Neuronal stem cell (in vitro differentiated cells): ENCODE data around the gene KCTD16.

ENCODE experiments used
- DNase-seq: peaks from one replicate; pipeline ENCODE4 v3.0.0-alpha.2; 2013; ENCODE audit warnings: low spot score
- H2AFZ ChIP-seq: one replicate; pipeline ENCODE4 v1.6.1; 2013; ENCODE audit warnings: mild to moderate bottlenecking, low read length, inconsistent platforms
- H2AK5ac ChIP-seq: 2 replicates; pipeline ENCODE4 v1.6.1; 2013; ENCODE audit warnings: low read depth, mild to moderate bottlenecking, inconsistent platforms, low read length, moderate library complexity, mixed read lengths
- H2BK120ac ChIP-seq: 2 replicates; pipeline ENCODE4 v1.6.1; 2013; ENCODE audit warnings: low read depth, mild to moderate bottlenecking, inconsistent platforms, low read length, moderate library complexity, mixed read lengths
- H2BK12ac ChIP-seq: one replicate; pipeline ENCODE4 v1.6.1; 2013; ENCODE audit warnings: low read length, inconsistent platforms
- H2BK15ac ChIP-seq: 2 replicates; pipeline ENCODE4 v1.6.1; 2013; ENCODE audit warnings: mild to moderate bottlenecking, low read length, inconsistent platforms, mixed read lengths
- H2BK5ac ChIP-seq: one replicate; pipeline ENCODE4 v1.6.1; 2013; ENCODE audit warnings: inconsistent platforms, mild to moderate bottlenecking, low read length, moderate library complexity
- H3K14ac ChIP-seq: one replicate; pipeline ENCODE4 v1.6.1; 2013; ENCODE audit warnings: low read length, inconsistent platforms
- H3K18ac ChIP-seq: 2 replicates; pipeline ENCODE4 v1.6.1; 2013; ENCODE audit warnings: low read length, inconsistent platforms
- H3K23ac ChIP-seq: 2 replicates; pipeline ENCODE4 v1.6.1; 2013; ENCODE audit warnings: low read depth, mild to moderate bottlenecking, mixed read lengths, low read length, inconsistent platforms; ENCODE audit not compliant: poor library complexity
- H3K27ac ChIP-seq: replicated peaks from 3 replicates; pipeline ENCODE4 v1.5.1; 2013; ENCODE audit warnings: low read length, inconsistent platforms
- H3K27me3 ChIP-seq, 3 experiments: 2 replicates each; pipeline ENCODE4 v1.6.1; 2013; ENCODE audit warnings: low read length in 3 of 3, mild to moderate bottlenecking in 2 of 3, inconsistent platforms in 1 of 3, low read depth in 1 of 3, mixed read lengths in 1 of 3, moderate library complexity in 1 of 3; ENCODE audit not compliant: control insufficient read depth in 3 of 3, insufficient read depth in 3 of 3
- H3K36me3 ChIP-seq, 2 donors: replicated peaks in 1 of 2; 2 replicates each; pipeline ENCODE4 v1.6.1; 2013; ENCODE audit warnings: low read length in 2 of 2; ENCODE audit not compliant: control insufficient read depth in 2 of 2, insufficient read depth in 2 of 2
- H3K4ac ChIP-seq: 2 replicates; pipeline ENCODE4 v1.6.1; 2013; ENCODE audit warnings: inconsistent platforms, mild to moderate bottlenecking, low read length, moderate library complexity
- H3K4me1 ChIP-seq, 2 donors: 1 replicate in 1 of 2; 2 replicates in 1 of 2; pipeline ENCODE4 v1.6.1; 2013; ENCODE audit warnings: low read length in 2 of 2, low read depth in 1 of 2; ENCODE audit not compliant: control insufficient read depth in 2 of 2, insufficient read depth in 1 of 2
- H3K4me2 ChIP-seq: one replicate; pipeline ENCODE4 v1.6.1; 2013; ENCODE audit warnings: mild to moderate bottlenecking, low read length, inconsistent platforms; ENCODE audit not compliant: insufficient read depth, poor library complexity, severe bottlenecking
- H3K4me3 ChIP-seq, 2 donors: 2 replicates each; pipeline ENCODE4 v1.5.1; 2013; ENCODE audit warnings: low read length in 2 of 2, mild to moderate bottlenecking in 2 of 2, inconsistent platforms in 1 of 2, moderate library complexity in 1 of 2
- H3K79me1 ChIP-seq: one replicate; pipeline ENCODE4 v1.6.1; 2013; ENCODE audit warnings: low read depth, mild to moderate bottlenecking, inconsistent platforms, low read length, moderate library complexity
- H3K9ac ChIP-seq: one replicate; pipeline ENCODE4 v1.6.1; 2013; ENCODE audit warnings: mild to moderate bottlenecking, low read depth, low read length, inconsistent platforms; ENCODE audit not compliant: poor library complexity
- H3K9me3 ChIP-seq, 2 donors: replicated peaks in 1 of 2; 2 replicates each; pipeline versions ENCODE3 to v1.6.1; 2013; ENCODE audit warnings: low read length in 2 of 2, mild to moderate bottlenecking in 2 of 2, inconsistent platforms in 1 of 2, low read depth in 1 of 2, mixed read lengths in 1 of 2, moderate library complexity in 1 of 2; ENCODE audit not compliant: control insufficient read depth in 2 of 2, insufficient read depth in 1 of 2
- H4K8ac ChIP-seq: one replicate; pipeline ENCODE4 v1.6.1; 2013; ENCODE audit warnings: low read depth, mild to moderate bottlenecking, inconsistent platforms, low read length, moderate library complexity
- H4K91ac ChIP-seq: one replicate; pipeline ENCODE4 v1.6.1; 2013; ENCODE audit warnings: low read length, low read depth, mild to moderate bottlenecking, inconsistent platforms; ENCODE audit not compliant: poor library complexity
- WGBS, 2 donors: extraction: QIAGEN DNeasy Blood & Tissue Kit; methylation state at CpG; one replicate each; pipeline ENCODE4 v1.1.7; 2013; ENCODE audit warnings: missing lambda C conversion rate in 2 of 2, mixed read lengths in 1 of 2; ENCODE audit not compliant: insufficient read length in 2 of 2, insufficient replicate concordance in 1 of 2; ENCODE audit errors: extremely low coverage in 2 of 2; 5-methylcytosine and 5-hydroxymethylcytosine counted together

KCTD16 gene

DNA sequence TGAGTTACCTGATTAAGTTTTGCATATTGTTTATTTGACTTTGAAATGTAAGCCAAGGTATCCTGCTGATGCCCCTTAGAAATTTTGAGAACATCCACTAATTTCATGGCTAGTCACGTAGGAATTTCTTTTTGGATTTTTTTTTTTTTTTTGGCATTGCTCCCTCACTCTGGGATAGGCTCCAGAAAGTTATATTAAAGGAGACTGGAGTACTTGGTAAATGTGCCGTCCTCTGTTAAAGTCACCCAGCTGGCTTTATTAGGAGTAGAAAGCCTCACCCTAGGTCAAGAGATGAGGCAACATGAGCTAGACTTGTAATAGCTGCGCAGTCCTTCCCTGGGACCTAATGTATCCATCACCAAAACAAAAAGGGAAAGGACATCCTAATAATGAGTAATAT, 3.1 kb downstream of the KCTD16 start:
- no peak overlapping the region for H3K27ac ChIP-seq
- H3K79me1 ChIP-seq = no peaks in the 10 kb centered on the region
- no peak overlapping the region for H2BK12ac ChIP-seq
- H2BK5ac ChIP-seq = no peak overlapping the region
- H3K36me3 ChIP-seq = peaks cover 0 to 7% of the 10 kb centered on the region in 2 donors
- H3K4me2 ChIP-seq = no peak overlapping the region
- H3K9ac ChIP-seq = no peak overlapping the region
- no peaks in the 10 kb centered on the region for H3K9me3 ChIP-seq
- no peak for DNase-seq
- no peak overlapping the region for H3K18ac ChIP-seq
- no peaks in the 10 kb centered on the region for H3K27me3 ChIP-seq
- no peak overlapping the region for H3K4ac ChIP-seq
- H3K4me3 ChIP-seq = no peak overlapping the region
- H2AFZ ChIP-seq = no peak overlapping the region
- H2BK15ac ChIP-seq = no peak overlapping the region
- H2BK120ac ChIP-seq = no peak overlapping the region
- H2AK5ac ChIP-seq = no peak overlapping the region
- no peak overlapping the region for H4K91ac ChIP-seq
- no peak overlapping the region for H4K8ac ChIP-seq
- H3K14ac ChIP-seq = no peak overlapping the region
- WGBS, 2 donors = no CpG with 5 or more reads among the region's 3 CpGs
- peaks cover 2 to 5% of the 10 kb centered on the region in 2 donors for H3K4me1 ChIP-seq
- no peak overlapping the region for H3K23ac ChIP-seq

DNA sequence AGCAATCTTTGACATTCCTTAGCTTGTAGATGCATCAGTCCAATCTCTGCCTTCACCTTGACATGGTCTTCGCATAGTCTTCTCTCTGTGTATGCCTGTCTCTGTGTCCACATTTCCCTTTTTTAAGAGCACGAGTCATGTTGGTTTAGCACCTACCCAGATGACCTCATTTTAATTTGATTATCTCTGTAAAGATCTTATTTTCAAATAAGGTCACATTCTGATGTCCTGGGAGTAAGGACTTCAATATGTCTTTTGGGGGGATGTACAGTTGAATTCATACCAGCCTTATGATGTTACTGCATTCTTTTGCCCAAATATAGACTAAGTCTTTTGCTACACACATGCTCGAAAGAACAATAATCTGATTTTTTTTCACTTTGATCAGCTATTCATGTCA, 6.9 kb downstream of the KCTD16 start:
- H2BK5ac ChIP-seq = no peak overlapping the region
- no peaks in the 10 kb centered on the region for H3K79me1 ChIP-seq
- H3K4me2 ChIP-seq = no peak overlapping the region
- no CpG with 5 or more reads among the region's 3 CpGs for WGBS, 2 donors
- no peak overlapping the region for H3K4me3 ChIP-seq
- DNase-seq = no peak
- H2BK12ac ChIP-seq = no peak overlapping the region
- H3K14ac ChIP-seq = no peak overlapping the region
- no peaks in the 10 kb centered on the region for H3K36me3 ChIP-seq
- H3K9me3 ChIP-seq = peaks cover 0 to 1% of the 10 kb centered on the region in 2 donors
- H3K27ac ChIP-seq = no peak overlapping the region
- H2AK5ac ChIP-seq = no peak overlapping the region
- H4K8ac ChIP-seq = no peak overlapping the region
- no peak overlapping the region for H3K18ac ChIP-seq
- no peak overlapping the region for H3K4ac ChIP-seq
- H2BK120ac ChIP-seq = no peak overlapping the region
- no peaks in the 10 kb centered on the region for H3K27me3 ChIP-seq
- no peak overlapping the region for H2AFZ ChIP-seq
- H3K9ac ChIP-seq = no peak overlapping the region
- H2BK15ac ChIP-seq = no peak overlapping the region
- no peak overlapping the region for H4K91ac ChIP-seq
- no peak overlapping the region for H3K23ac ChIP-seq
- H3K4me1 ChIP-seq = no peaks in the 10 kb centered on the region

DNA sequence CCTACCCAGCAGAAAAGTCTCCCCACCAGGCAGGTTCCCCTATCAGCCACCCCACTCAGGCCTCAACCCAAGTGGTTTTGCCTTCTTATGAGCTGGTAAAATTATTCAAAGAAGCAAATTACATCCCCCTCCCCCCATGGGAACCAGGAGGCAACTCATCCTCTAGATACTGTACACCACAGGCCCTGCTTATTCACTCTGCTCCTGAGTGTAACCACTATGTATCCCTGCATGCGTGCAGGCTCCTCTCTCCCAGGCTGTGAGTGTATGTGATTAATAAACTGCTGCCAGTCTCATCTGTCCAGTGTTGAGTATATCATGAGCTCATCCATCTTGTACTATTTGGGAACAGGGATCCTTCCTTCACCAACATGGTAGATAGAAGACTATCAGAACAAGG, 8.6 kb downstream of the KCTD16 start:
- no CpG with 5 or more reads among the region's 1 CpG for WGBS, 2 donors
- Histone ChIP-seq H3K4me1 (no peaks in the 10 kb centered on the region), H3K18ac (no peak overlapping the region), H2BK15ac (no peak overlapping the region), H3K79me1 (no peaks in the 10 kb centered on the region), H4K8ac (no peak overlapping the region), H4K91ac (no peak overlapping the region), H3K4me3 (no peak overlapping the region), H3K4ac (no peak overlapping the region), H3K14ac (no peak overlapping the region), H2BK5ac (no peak overlapping the region), H2BK12ac (no peak overlapping the region), H3K4me2 (no peak overlapping the region), H3K9me3 (peaks cover 0 to 1% of the 10 kb centered on the region in 2 donors), H2AFZ (no peak overlapping the region), H3K36me3 (no peaks in the 10 kb centered on the region), H2BK120ac (no peak overlapping the region), H3K23ac (no peak overlapping the region), H2AK5ac (no peak overlapping the region), H3K27ac (no peak overlapping the region), H3K9ac (no peak overlapping the region), H3K27me3 (no peaks in the 10 kb centered on the region)
- DNase-seq = no peak

DNA sequence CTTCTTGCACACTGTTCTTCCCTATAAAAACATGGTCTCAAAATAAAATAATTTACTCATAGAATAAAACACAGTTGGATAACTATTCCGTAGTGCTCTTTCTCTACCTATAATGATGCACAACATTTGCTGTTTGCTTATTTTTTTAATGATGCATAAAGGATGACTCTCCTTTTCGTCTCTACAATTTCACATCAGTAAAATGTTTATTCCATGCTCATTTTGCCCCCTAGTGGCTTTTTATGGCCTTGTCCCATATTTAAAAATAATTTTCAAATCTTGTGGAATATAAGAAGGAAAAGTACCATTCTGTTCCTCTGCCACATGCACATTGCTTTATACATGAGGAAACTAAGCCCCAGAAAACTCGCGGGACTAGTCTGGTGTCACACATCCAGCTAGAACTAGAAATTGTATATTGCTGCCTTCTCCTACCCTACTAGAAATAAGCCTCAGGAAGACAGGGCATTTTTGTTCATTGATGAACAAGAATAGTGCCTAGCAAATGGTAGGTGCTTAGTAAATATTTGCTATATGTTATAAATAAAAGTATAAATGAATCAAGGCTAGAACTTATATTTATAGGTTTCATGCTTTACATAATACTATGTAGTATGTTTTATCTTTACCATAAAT, 12.7 kb downstream of the KCTD16 start:
- Histone ChIP-seq H3K4me1 (no peaks in the 10 kb centered on the region), H3K27ac (no peak overlapping the region), H3K27me3 (no peaks in the 10 kb centered on the region), H2AFZ (no peak overlapping the region), H2BK120ac (no peak overlapping the region), H3K79me1 (no peaks in the 10 kb centered on the region), H3K18ac (no peak overlapping the region), H3K9me3 (peaks cover 0 to 1% of the 10 kb centered on the region in 2 donors), H3K14ac (no peak overlapping the region), H3K36me3 (no peaks in the 10 kb centered on the region), H3K4me2 (no peak overlapping the region), H3K23ac (no peak overlapping the region), H2BK5ac (no peak overlapping the region), H4K8ac (no peak overlapping the region), H3K4ac (no peak overlapping the region), H2BK12ac (no peak overlapping the region), H3K9ac (no peak overlapping the region), H2BK15ac (no peak overlapping the region), H3K4me3 (no peak overlapping the region), H2AK5ac (no peak overlapping the region), H4K91ac (no peak overlapping the region)
- DNase-seq = no peak
- no CpG with 5 or more reads among the region's 4 CpGs for WGBS, 2 donors
